Measurements from ENCODE around the gene TMEM176B.

The TMEM176B gene

GRCh38 chr7:150753239-150753638, 46.9 kb downstream of the TMEM176B start:
- Histone ChIP-seq H3K27ac (ENCODE audit: insufficient read depth in 1 of 2, low read depth in 1 of 2, low read length in 2 of 2, poor library complexity in 1 of 2, severe bottlenecking in 2 of 2) (no peak overlapping the region), H3K4me1 (ENCODE audit: control extremely low read depth in 1 of 4, control insufficient read depth in 4 of 4, insufficient read depth in 4 of 4, low read length in 3 of 4) (peaks cover 0 to 45% (median 32%) of the 10 kb centered on the region in 4 experiments), H3K36me3 (ENCODE audit: control insufficient read depth in 4 of 4, insufficient read depth in 4 of 4, low read length in 3 of 4) (no peaks in the 10 kb centered on the region), H3K27me3 (replicated peaks in 2 of 5; ENCODE audit: control insufficient read depth in 4 of 5, insufficient read depth in 5 of 5, low read length in 4 of 5) (no peaks in the 10 kb centered on the region), H3K9me3 (ENCODE audit: control extremely low read depth in 1 of 5, control insufficient read depth in 4 of 5, insufficient read depth in 2 of 5, low read depth in 1 of 5, low read length in 4 of 5) (no peaks in the 10 kb centered on the region), H3K4me3 (ENCODE audit: control insufficient read depth in 1 of 7, extremely low read depth in 1 of 7, insufficient read depth in 4 of 7, low read depth in 2 of 7, low read length in 6 of 7) (peak overlapping the region in 1 of 7 experiments; percentile 19)
- POLR2A ChIA-PET = no interaction called here
- peak in 2 of 3 donors; percentile 43 to 54 for DNase-seq
- CTCF ChIA-PET = interaction anchor here (5.2 kb wide), 1 partner anchor 305 kb away, joined by 59 read pairs; the partner anchor contains the start of gene GIMAP8
- 15% methylated on average over 6 of the region's 6 CpGs for WGBS (ENCODE audit: insufficient coverage)

DNA sequence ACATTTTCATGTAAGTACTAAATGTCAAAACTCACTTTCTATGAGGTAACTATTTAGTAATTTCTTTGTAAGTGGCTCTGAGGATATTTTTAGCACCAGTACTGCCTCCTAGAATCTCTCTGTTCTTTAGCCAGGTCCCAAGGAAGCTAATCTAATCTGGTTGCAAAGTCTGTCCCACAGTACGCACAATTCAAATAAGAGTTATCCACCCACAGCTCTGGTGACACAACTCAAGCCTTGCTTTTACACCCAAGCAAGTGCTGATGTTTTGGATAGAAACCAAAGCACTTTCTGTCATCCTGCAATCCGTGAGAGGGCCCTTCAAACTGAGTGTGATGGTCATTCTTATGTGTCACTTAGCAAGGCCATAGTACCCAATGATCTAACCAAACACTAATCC, 48.5 kb downstream of the TMEM176B start:
- no peaks in the 10 kb centered on the region for H3K27me3 ChIP-seq (replicated peaks in 2 of 5; ENCODE audit: control insufficient read depth in 4 of 5, insufficient read depth in 5 of 5, low read length in 4 of 5)
- 100% methylated on average over 1 of the region's 2 CpGs for WGBS (ENCODE audit: insufficient coverage)
- DNase-seq = peak in 1 of 3 donors; percentile 36
- H3K36me3 ChIP-seq (ENCODE audit: control insufficient read depth in 4 of 4, insufficient read depth in 4 of 4, low read length in 3 of 4) = no peaks in the 10 kb centered on the region
- no peak overlapping the region for H3K27ac ChIP-seq (ENCODE audit: insufficient read depth in 1 of 2, low read depth in 1 of 2, low read length in 2 of 2, poor library complexity in 1 of 2, severe bottlenecking in 2 of 2)
- POLR2A ChIA-PET = no interaction called here
- peaks cover 0 to 38% (median 31%) of the 10 kb centered on the region in 4 experiments for H3K4me1 ChIP-seq (ENCODE audit: control extremely low read depth in 1 of 4, control insufficient read depth in 4 of 4, insufficient read depth in 4 of 4, low read length in 3 of 4)
- CTCF ChIA-PET = interaction anchor here (1.6 kb wide), 1 partner anchor 35 kb away, joined by 5 read pairs; the partner anchor contains the start of gene GIMAP1
- no peak overlapping the region for H3K4me3 ChIP-seq (ENCODE audit: control insufficient read depth in 1 of 7, extremely low read depth in 1 of 7, insufficient read depth in 4 of 7, low read depth in 2 of 7, low read length in 6 of 7)
- H3K9me3 ChIP-seq (ENCODE audit: control extremely low read depth in 1 of 5, control insufficient read depth in 4 of 5, insufficient read depth in 2 of 5, low read depth in 1 of 5, low read length in 4 of 5) = no peaks in the 10 kb centered on the region

DNA sequence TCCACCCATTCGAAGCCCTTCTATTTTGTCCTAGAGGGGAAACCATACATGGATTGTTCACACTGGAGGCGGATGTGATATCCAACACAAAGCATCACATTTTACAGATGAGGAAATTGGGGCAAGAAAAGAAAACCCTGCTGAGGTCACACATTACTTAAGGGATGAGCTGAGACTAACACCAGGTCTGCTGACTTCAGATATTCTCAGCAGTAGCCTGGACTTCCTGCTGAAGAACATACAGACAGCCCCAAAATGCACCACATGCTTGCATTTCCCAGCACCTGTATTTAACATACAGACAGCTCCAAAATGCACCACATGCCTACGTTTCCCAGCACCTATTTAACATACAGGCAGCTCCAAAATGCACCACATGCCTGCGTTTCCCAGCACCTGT, 51.8 kb downstream of the TMEM176B start:
- DNase-seq = no peak
- no peaks in the 10 kb centered on the region for H3K9me3 ChIP-seq (ENCODE audit: control extremely low read depth in 1 of 5, control insufficient read depth in 4 of 5, insufficient read depth in 2 of 5, low read depth in 1 of 5, low read length in 4 of 5)
- WGBS (ENCODE audit: insufficient coverage) = 94% methylated on average over 3 of the region's 4 CpGs
- POLR2A ChIA-PET = no interaction called here
- no peak overlapping the region for H3K27ac ChIP-seq (ENCODE audit: insufficient read depth in 1 of 2, low read depth in 1 of 2, low read length in 2 of 2, poor library complexity in 1 of 2, severe bottlenecking in 2 of 2)
- H3K27me3 ChIP-seq (replicated peaks in 2 of 5; ENCODE audit: control insufficient read depth in 4 of 5, insufficient read depth in 5 of 5, low read length in 4 of 5) = no peaks in the 10 kb centered on the region
- peaks cover 0 to 7% (median 6%) of the 10 kb centered on the region in 4 experiments for H3K4me1 ChIP-seq (ENCODE audit: control extremely low read depth in 1 of 4, control insufficient read depth in 4 of 4, insufficient read depth in 4 of 4, low read length in 3 of 4)
- no peak overlapping the region for H3K4me3 ChIP-seq (ENCODE audit: control insufficient read depth in 1 of 7, extremely low read depth in 1 of 7, insufficient read depth in 4 of 7, low read depth in 2 of 7, low read length in 6 of 7)
- peaks cover 0 to 16% (median 0%) of the 10 kb centered on the region in 4 experiments for H3K36me3 ChIP-seq (ENCODE audit: control insufficient read depth in 4 of 4, insufficient read depth in 4 of 4, low read length in 3 of 4)
- CTCF ChIA-PET = interaction anchor here (1.0 to 1.4 kb wide), 2 partner anchors 9 to 11 kb away, joined by 3 to 4 read pairs; partner anchors contain the start of gene GIMAP5

DNA sequence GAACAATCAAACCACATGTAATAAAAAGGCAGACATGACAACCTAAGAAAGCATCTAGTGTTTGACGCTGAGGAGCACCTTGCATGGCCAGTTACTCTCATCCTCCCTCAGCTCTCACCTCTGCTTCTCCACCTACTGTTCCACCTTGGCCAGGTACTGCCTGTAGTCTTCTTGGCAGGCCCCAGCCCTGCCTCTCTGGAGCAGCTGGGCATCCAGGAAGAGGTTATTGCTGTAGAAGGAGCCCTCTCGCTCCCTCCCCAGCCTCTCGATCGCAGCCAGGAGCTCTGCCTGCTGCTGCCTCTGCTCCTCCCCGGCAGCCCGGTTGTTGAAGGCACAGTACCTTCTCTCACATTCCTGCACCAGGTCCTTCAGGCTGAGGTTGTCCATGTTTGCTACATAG, 53.2 kb downstream of the TMEM176B start:
- Histone ChIP-seq H3K36me3 (ENCODE audit: control insufficient read depth in 4 of 4, insufficient read depth in 4 of 4, low read length in 3 of 4) (peaks cover 0 to 31% (median 3%) of the 10 kb centered on the region in 4 experiments), H3K27ac (ENCODE audit: insufficient read depth in 1 of 2, low read depth in 1 of 2, low read length in 2 of 2, poor library complexity in 1 of 2, severe bottlenecking in 2 of 2) (no peak overlapping the region), H3K9me3 (ENCODE audit: control extremely low read depth in 1 of 5, control insufficient read depth in 4 of 5, insufficient read depth in 2 of 5, low read depth in 1 of 5, low read length in 4 of 5) (no peaks in the 10 kb centered on the region), H3K27me3 (replicated peaks in 2 of 5; ENCODE audit: control insufficient read depth in 4 of 5, insufficient read depth in 5 of 5, low read length in 4 of 5) (no peaks in the 10 kb centered on the region), H3K4me1 (ENCODE audit: control extremely low read depth in 1 of 4, control insufficient read depth in 4 of 4, insufficient read depth in 4 of 4, low read length in 3 of 4) (no peaks in the 10 kb centered on the region), H3K4me3 (ENCODE audit: control insufficient read depth in 1 of 7, extremely low read depth in 1 of 7, insufficient read depth in 4 of 7, low read depth in 2 of 7, low read length in 6 of 7) (no peak overlapping the region)
- 100% methylated on average over 6 of the region's 6 CpGs for WGBS (ENCODE audit: insufficient coverage)
- POLR2A ChIA-PET = no interaction called here
- CTCF ChIA-PET = interaction anchor here (0.9 to 1.5 kb wide), 3 partner anchors 8 to 97 kb away, joined by 3 to 5 read pairs (median 3); no protein-coding TSS in a partner anchor
- no peak for DNase-seq

GRCh38 chr7:150745876-150746275, 54.3 kb downstream of the TMEM176B start:
- no peak for DNase-seq

GRCh38 chr7:150745086-150745485, 55.1 kb downstream of the TMEM176B start:
- H3K36me3 ChIP-seq (ENCODE audit: control insufficient read depth in 4 of 4, insufficient read depth in 4 of 4, low read length in 3 of 4) = peaks cover 0 to 45% (median 7%) of the 10 kb centered on the region in 4 experiments
- H3K9me3 ChIP-seq (ENCODE audit: control extremely low read depth in 1 of 5, control insufficient read depth in 4 of 5, insufficient read depth in 2 of 5, low read depth in 1 of 5, low read length in 4 of 5) = no peaks in the 10 kb centered on the region
- no peaks in the 10 kb centered on the region for H3K27me3 ChIP-seq (replicated peaks in 2 of 5; ENCODE audit: control insufficient read depth in 4 of 5, insufficient read depth in 5 of 5, low read length in 4 of 5)
- CTCF ChIA-PET = interaction anchor here (2.6 kb wide), 1 partner anchor 10 kb away, joined by 10 read pairs; no protein-coding TSS in a partner anchor
- DNase-seq = no peak
- peaks cover 0 to 1% (median under 1%) of the 10 kb centered on the region in 4 experiments for H3K4me1 ChIP-seq (ENCODE audit: control extremely low read depth in 1 of 4, control insufficient read depth in 4 of 4, insufficient read depth in 4 of 4, low read length in 3 of 4)
- no peak overlapping the region for H3K27ac ChIP-seq (ENCODE audit: insufficient read depth in 1 of 2, low read depth in 1 of 2, low read length in 2 of 2, poor library complexity in 1 of 2, severe bottlenecking in 2 of 2)
- POLR2A ChIA-PET = interaction anchor here (0.6 kb wide), 1 partner anchor 974 kb away, joined by 3 read pairs; no protein-coding TSS in a partner anchor
- no peak overlapping the region for H3K4me3 ChIP-seq (ENCODE audit: control insufficient read depth in 1 of 7, extremely low read depth in 1 of 7, insufficient read depth in 4 of 7, low read depth in 2 of 7, low read length in 6 of 7)
- WGBS (ENCODE audit: insufficient coverage) = 98% methylated on average over 5 of the region's 5 CpGs

More at GRCh38 chr7:150745876-150746275, 54.3 kb downstream of the TMEM176B start:
- no peaks in the 10 kb centered on the region for H3K4me1 ChIP-seq (ENCODE audit: control extremely low read depth in 1 of 4, control insufficient read depth in 4 of 4, insufficient read depth in 4 of 4, low read length in 3 of 4)
- ChIA-PET CTCF (interaction anchor here (0.9 kb wide), 1 partner anchor 96 kb away, joined by 3 read pairs; no protein-coding TSS in a partner anchor), POLR2A (no interaction called here)
- H3K27me3 ChIP-seq (replicated peaks in 2 of 5; ENCODE audit: control insufficient read depth in 4 of 5, insufficient read depth in 5 of 5, low read length in 4 of 5) = no peaks in the 10 kb centered on the region
- peaks cover 0 to 41% (median 6%) of the 10 kb centered on the region in 4 experiments for H3K36me3 ChIP-seq (ENCODE audit: control insufficient read depth in 4 of 4, insufficient read depth in 4 of 4, low read length in 3 of 4)
- H3K4me3 ChIP-seq (ENCODE audit: control insufficient read depth in 1 of 7, extremely low read depth in 1 of 7, insufficient read depth in 4 of 7, low read depth in 2 of 7, low read length in 6 of 7) = no peak overlapping the region
- no peak overlapping the region for H3K27ac ChIP-seq (ENCODE audit: insufficient read depth in 1 of 2, low read depth in 1 of 2, low read length in 2 of 2, poor library complexity in 1 of 2, severe bottlenecking in 2 of 2)
- no peaks in the 10 kb centered on the region for H3K9me3 ChIP-seq (ENCODE audit: control extremely low read depth in 1 of 5, control insufficient read depth in 4 of 5, insufficient read depth in 2 of 5, low read depth in 1 of 5, low read length in 4 of 5)
- 94% methylated on average over 2 of the region's 3 CpGs for WGBS (ENCODE audit: insufficient coverage)

GRCh38 chr7:150744041-150744656, 56.0 kb downstream of the TMEM176B start:
- CTCF ChIA-PET = interaction anchor here (0.9 to 3.1 kb wide), 4 partner anchors 11 to 58 kb away, joined by 3 to 12 read pairs (median 7); partner anchors contain the start of gene GIMAP2
- H3K4me1 ChIP-seq (ENCODE audit: control extremely low read depth in 1 of 4, control insufficient read depth in 4 of 4, insufficient read depth in 4 of 4, low read length in 3 of 4) = peaks cover 0 to 10% (median 4%) of the 10 kb centered on the region in 4 experiments
- POLR2A ChIA-PET = interaction anchor here (0.6 kb wide), 1 partner anchor 973 kb away, joined by 3 read pairs; no protein-coding TSS in a partner anchor
- no peaks in the 10 kb centered on the region for H3K9me3 ChIP-seq (ENCODE audit: control extremely low read depth in 1 of 5, control insufficient read depth in 4 of 5, insufficient read depth in 2 of 5, low read depth in 1 of 5, low read length in 4 of 5)
- H3K27ac ChIP-seq (ENCODE audit: insufficient read depth in 1 of 2, low read depth in 1 of 2, low read length in 2 of 2, poor library complexity in 1 of 2, severe bottlenecking in 2 of 2) = no peak overlapping the region
- no peak overlapping the region for H3K4me3 ChIP-seq (ENCODE audit: control insufficient read depth in 1 of 7, extremely low read depth in 1 of 7, insufficient read depth in 4 of 7, low read depth in 2 of 7, low read length in 6 of 7)
- DNase-seq = no peak
- no peaks in the 10 kb centered on the region for H3K27me3 ChIP-seq (replicated peaks in 2 of 5; ENCODE audit: control insufficient read depth in 4 of 5, insufficient read depth in 5 of 5, low read length in 4 of 5)
- peaks cover 0 to 45% (median 7%) of the 10 kb centered on the region in 4 experiments for H3K36me3 ChIP-seq (ENCODE audit: control insufficient read depth in 4 of 4, insufficient read depth in 4 of 4, low read length in 3 of 4)
- WGBS (ENCODE audit: insufficient coverage) = 97% methylated on average over 8 of the region's 8 CpGs

Data from common myeloid progenitor, CD34-positive (primary cell).